Bronchial epithelial cell (primary cell): Measurements from ENCODE around the gene RAMP3. TPM values are rescaled to one million over a fixed set of nuclear protein-coding genes. Genes with fewer than 3 reads are reported as not detected.

Experiments
- DNase-seq: peaks from one replicate; pipeline ENCODE4 v3.0.0-alpha.2; 2010; ENCODE audit warnings: low read depth
- FAIRE-seq: peaks from 2 replicates; lab custom pipeline; 2011; peaks lifted over from hg19 to GRCh38; lab: Jason Lieb, UNC
- H3K27me3 ChIP-seq: 2 replicates; pipeline ENCODE4 v1.5.1; 2011; ENCODE audit warnings: low read length; ENCODE audit not compliant: control insufficient read depth, insufficient read depth
- H3K36me3 ChIP-seq: 2 replicates; pipeline ENCODE4 v1.5.1; 2011; ENCODE audit warnings: low read length; ENCODE audit not compliant: control insufficient read depth, insufficient read depth
- H3K4me3 ChIP-seq: 2 replicates; pipeline ENCODE4 v1.5.1; 2011; ENCODE audit warnings: mild to moderate bottlenecking, low read depth, low read length, control low read depth
- total RNA-seq: library from RNA; depleted of rRNA; stranded (reverse); fragments of >200 nt; gene quantifications from 2 replicates; pipeline ENCODE4 v1.2.1, GENCODE V29; 2014
- TF ChIP-seq, protein P1 (sequence below): IDR thresholded peaks from 2 replicates; pipeline ENCODE4 v1.5.1; 2011; ENCODE audit warnings: mild to moderate bottlenecking, moderate library complexity, low read length, control low read depth, inconsistent platforms; ENCODE audit not compliant: insufficient read depth, severe bottlenecking

RAMP3 gene
- total RNA-seq, 1 donor from 2014 or later, result not detected

DNA sequence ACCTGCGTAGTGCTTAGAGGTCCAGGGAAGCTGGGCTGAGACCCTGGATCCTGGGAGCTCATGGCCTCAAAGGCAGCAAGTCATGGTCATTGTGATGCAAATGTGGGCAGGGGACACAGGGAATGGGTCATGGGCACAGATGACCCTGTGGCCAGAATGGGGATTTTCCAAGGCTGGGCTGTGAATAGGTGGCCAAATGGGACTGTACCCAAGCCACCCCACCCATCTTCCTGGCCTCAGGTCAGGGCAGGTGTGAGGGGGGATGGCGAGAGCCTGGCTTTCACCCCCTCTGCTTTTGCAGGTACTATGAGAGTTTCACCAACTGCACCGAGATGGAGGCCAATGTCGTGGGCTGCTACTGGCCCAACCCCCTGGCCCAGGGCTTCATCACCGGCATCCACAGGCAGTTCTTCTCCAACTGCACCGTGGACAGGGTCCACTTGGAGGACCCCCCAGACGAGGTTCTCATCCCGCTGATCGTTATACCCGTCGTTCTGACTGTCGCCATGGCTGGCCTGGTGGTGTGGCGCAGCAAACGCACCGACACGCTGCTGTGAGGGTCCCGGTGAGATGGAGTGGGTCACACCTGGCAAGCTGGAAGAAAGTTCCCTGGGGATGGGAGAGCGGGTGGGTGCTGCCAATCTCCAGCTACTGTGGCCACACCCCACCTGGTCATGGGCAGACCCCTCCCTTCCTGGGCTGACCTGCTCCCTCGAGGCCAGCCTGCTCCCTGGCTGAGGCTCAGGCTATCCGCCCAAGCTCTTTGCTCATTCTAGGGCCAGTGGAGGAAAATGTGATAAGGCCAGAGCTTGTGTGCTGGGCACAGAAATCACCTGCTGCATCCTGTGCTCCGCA lies 25.5 kb downstream of the RAMP3 start:
- no peaks in the 10 kb centered on the region for H3K36me3 ChIP-seq
- TF ChIP-seq, protein P1, sequence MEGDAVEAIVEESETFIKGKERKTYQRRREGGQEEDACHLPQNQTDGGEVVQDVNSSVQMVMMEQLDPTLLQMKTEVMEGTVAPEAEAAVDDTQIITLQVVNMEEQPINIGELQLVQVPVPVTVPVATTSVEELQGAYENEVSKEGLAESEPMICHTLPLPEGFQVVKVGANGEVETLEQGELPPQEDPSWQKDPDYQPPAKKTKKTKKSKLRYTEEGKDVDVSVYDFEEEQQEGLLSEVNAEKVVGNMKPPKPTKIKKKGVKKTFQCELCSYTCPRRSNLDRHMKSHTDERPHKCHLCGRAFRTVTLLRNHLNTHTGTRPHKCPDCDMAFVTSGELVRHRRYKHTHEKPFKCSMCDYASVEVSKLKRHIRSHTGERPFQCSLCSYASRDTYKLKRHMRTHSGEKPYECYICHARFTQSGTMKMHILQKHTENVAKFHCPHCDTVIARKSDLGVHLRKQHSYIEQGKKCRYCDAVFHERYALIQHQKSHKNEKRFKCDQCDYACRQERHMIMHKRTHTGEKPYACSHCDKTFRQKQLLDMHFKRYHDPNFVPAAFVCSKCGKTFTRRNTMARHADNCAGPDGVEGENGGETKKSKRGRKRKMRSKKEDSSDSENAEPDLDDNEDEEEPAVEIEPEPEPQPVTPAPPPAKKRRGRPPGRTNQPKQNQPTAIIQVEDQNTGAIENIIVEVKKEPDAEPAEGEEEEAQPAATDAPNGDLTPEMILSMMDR, result no peak
- H3K4me3 ChIP-seq, result no peak overlapping the region
- FAIRE-seq (no peak), DNase-seq (no peak)
- H3K27me3 ChIP-seq, result no peaks in the 10 kb centered on the region

DNA sequence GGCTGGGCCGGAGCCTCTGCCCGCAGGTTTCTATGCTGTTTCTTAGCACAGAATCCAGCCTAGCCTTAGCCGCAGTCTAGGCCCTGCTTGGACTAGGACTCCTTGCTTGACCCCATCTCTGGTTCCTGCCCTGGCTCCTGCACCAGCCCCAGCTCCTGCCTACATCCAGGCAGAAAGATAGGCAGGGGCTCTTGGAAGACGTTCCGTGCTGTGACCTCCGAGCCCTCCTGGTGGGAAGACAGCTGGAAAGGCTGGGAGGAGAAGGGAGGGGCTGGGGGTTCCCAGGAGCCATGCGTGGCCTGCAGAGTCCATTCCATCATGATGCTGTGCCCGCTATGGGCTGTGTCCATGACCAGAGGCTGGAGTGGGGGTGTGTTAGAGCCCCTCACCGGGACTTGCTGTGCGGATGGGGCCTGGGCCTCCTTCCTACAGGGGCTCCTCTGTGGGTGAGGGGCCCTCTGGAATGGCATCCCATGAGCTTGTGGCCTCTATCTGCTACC lies 26.2 kb downstream of the RAMP3 start:
- no peak overlapping the region for H3K4me3 ChIP-seq
- DNase-seq (no peak), FAIRE-seq (no peak)
- H3K27me3 ChIP-seq, result no peaks in the 10 kb centered on the region
- TF ChIP-seq, protein P1, result no peak
- no peaks in the 10 kb centered on the region for H3K36me3 ChIP-seq

DNA sequence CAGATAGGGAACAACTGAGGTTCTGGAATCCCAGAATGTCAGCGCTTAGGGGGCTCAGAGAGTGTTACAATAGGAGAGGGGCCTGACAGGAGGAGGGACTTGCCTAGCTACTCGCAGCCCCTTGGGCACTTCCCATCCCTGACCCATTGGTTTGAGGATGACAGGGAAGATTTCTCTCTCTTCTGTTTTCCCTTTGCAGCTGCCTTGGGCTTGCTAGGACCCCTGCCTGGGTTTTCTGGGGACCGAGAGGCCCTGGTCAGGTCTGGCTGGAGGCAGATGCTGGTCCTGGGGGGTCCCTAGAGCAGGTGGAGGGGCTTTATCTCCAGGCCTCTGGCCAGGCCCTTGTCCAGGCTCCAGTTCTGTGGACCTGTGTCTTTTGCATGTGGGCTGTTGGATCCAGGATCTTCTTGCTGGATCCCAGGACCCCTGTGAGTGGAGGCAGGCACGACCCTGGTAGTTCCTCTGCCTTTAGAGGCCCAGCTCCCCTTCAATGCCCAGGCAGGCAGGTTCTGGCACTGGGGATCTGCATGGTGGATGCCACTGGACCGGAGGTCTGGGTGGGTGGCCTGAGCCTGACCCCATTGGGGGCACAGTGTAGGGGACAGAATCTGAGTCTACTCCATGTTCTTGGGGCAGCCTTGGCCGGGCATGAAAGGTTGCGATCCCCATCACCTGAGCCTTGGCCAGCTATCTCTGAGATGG lies 26.9 kb downstream of the RAMP3 start:
- H3K36me3 ChIP-seq, result no peaks in the 10 kb centered on the region
- no peaks in the 10 kb centered on the region for H3K27me3 ChIP-seq
- FAIRE-seq (no peak), DNase-seq (no peak)
- H3K4me3 ChIP-seq, result no peak overlapping the region
- TF ChIP-seq, protein P1, result no peak

DNA sequence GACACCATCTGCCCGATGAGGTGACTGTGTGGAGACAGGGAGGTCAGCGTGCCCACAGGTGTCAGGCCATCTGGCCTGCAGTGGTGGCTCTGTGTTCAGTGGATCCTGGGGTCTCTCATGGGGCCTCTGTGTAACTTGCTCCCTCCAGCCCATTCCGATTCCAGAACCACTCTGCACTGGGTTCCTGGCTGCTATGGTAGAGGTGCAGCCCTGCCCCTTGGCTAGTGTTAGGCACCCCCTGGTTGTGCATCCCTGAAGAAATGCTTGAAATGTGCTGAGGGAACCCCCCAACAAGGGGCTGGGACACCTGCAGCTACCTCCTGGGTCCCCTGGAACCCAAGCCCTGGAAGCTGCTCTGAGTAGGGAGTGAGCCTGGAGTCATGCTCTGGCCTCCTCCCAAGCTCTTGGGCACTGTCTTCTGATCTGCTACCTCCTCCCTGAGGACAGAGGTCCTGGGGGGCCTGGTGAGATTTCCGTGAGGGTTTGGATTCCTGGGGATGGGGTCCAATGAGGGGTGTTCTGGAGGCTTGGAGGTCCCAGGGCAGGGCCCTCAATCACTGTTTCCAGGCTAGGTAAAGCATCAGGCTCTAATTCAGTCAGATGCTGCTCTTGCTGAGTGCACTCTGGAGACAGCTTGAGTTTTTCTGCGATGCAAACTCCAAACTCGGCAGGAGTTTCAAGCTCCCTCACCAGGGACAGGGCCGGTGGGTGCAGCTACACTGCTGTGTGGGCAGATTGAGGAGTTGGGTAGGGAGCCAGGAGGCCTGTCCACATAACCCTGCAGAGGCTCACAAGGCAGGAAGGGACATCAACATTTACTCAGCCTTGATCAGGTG lies 27.7 kb downstream of the RAMP3 start:
- Histone ChIP-seq H3K27me3 (no peaks in the 10 kb centered on the region), H3K4me3 (no peak overlapping the region), H3K36me3 (no peaks in the 10 kb centered on the region)
- TF ChIP-seq, protein P1, result no peak
- no peak for FAIRE-seq
- DNase-seq, result no peak

DNA sequence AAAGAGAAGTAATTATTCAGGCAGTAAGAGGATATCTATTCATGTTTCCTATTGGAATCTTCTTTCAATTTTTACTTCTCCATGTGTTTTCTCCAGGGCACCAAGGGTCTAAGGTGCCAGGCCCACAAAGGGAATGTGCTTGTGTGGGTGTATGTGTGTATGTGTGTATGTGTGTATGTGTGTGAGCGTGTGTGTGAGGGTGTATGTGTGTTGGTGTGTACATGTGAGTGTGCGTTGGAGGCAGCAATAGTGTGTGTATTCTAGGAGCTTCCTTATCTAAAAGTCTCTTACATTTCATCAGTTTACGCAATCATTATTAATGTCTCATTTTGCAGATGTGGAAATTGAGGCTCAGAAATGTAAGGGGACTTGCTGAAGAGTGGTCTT lies 28.3 kb downstream of the RAMP3 start:
- Histone ChIP-seq H3K27me3 (no peaks in the 10 kb centered on the region), H3K36me3 (no peaks in the 10 kb centered on the region), H3K4me3 (no peak overlapping the region)
- TF ChIP-seq, protein P1, result no peak
- DNase-seq, result no peak
- no peak for FAIRE-seq
